Suprapubic skin (tissue), 4 donors: ENCODE measurements around the gene PPAT. TPM values are rescaled to one million over a fixed set of nuclear protein-coding genes. Genes with fewer than 3 reads are reported as not detected.
"Not testable (repeated sequence)": the region's sequence is repeated elsewhere in the genome, so short reads cannot be mapped to it uniquely, and the experiment has no call there.

Experiments used
- DNase-seq, 2 donors: peaks; one replicate each; pipeline ENCODE4 v3.0.0-alpha.2; 2019; ENCODE audit warnings: low spot score in 2 of 2
- H3K27ac ChIP-seq: fragments of 200-600 bp; sonication (generic); one replicate; pipeline ENCODE4 v1.5.1; 2019
- H3K27me3 ChIP-seq: fragments of 200-600 bp; sonication (generic); one replicate; pipeline ENCODE4 v1.5.1; 2019
- H3K36me3 ChIP-seq: fragments of 200-600 bp; sonication (generic); one replicate; pipeline ENCODE4 v1.5.1; 2019
- H3K4me1 ChIP-seq: fragments of 200-600 bp; sonication (generic); one replicate; pipeline ENCODE4 v1.5.1; 2019
- H3K4me3 ChIP-seq: fragments of 200-600 bp; sonication (generic); one replicate; pipeline ENCODE4 v1.5.1; 2019; ENCODE audit warnings: mild to moderate bottlenecking
- H3K9me3 ChIP-seq: fragments of 200-600 bp; sonication (generic); one replicate; pipeline ENCODE4 v1.5.1; 2019
- EP300 ChIP-seq: sonication (generic); formaldehyde crosslinking; IDR thresholded peaks from one replicate; pipeline ENCODE4 v1.6.1; 2017; ENCODE audit warnings: antibody characterized with exemption
- POLR2A ChIP-seq, 2 donors: fragments of 450-650 bp; IDR thresholded peaks; one replicate each; pipeline ENCODE4 v1.6.1; 2017; ENCODE audit warnings: antibody characterized with exemption in 2 of 2, mild to moderate bottlenecking in 2 of 2, moderate library complexity in 2 of 2
- POLR2AphosphoS5 ChIP-seq, 3 donors: sonication (generic); formaldehyde crosslinking; IDR thresholded peaks; one replicate each; pipeline ENCODE4 v1.6.1; 2017; ENCODE audit warnings: antibody characterized with exemption in 3 of 3
- WGBS: methylation state at CpG from one replicate; pipeline ENCODE4 v1.1.5; 2018; 5-methylcytosine and 5-hydroxymethylcytosine counted together
- total RNA-seq, 4 donors: library from RNA; depleted of rRNA; stranded (reverse); fragments of >200 nt; gene quantifications; one replicate each; pipeline ENCODE4 v1.1.0, GENCODE V29; 2016
- TF ChIP-seq, protein P1 (sequence below), 2 donors: fragments of 200-600 bp in 1 of 2; fragments of 450-650 bp in 1 of 2; sonication (generic) in 1 of 2; IDR thresholded peaks; one replicate each; pipeline ENCODE4 v1.5.1; 2016 to 2019; ENCODE audit warnings: antibody characterized with exemption in 2 of 2, mild to moderate bottlenecking in 1 of 2, moderate library complexity in 1 of 2

PPAT gene
- total RNA-seq, 4 donors from 2014 or later: 7.1 to 10.0 (median 7.7) TPM

DNA sequence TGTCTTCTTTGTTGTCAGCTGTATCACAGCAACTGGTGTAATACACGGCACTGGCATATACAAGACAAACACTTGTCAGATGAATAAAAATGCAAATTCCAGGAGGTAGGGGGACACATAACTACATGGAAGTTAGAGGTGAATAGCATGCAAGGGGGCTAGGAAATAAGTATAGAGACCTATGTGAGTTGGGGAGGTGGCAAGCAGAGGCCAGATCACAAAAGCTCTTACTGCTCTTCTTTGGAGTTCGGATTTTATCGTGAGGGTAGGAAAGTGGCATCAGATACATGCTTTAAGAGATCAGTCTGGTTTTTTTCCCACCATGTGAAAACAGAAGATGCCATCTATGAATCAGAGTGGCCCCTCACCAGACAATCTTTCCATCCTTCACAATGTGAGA, 29.2 kb upstream of the PPAT start:
- H3K4me3 ChIP-seq: no peak overlapping the region
- peaks cover 41% of the 10 kb centered on the region for H3K4me1 ChIP-seq
- TF ChIP-seq POLR2AphosphoS5 (IDR thresholded peaks at IDR 0.05): no peak
- TF ChIP-seq, protein P1, sequence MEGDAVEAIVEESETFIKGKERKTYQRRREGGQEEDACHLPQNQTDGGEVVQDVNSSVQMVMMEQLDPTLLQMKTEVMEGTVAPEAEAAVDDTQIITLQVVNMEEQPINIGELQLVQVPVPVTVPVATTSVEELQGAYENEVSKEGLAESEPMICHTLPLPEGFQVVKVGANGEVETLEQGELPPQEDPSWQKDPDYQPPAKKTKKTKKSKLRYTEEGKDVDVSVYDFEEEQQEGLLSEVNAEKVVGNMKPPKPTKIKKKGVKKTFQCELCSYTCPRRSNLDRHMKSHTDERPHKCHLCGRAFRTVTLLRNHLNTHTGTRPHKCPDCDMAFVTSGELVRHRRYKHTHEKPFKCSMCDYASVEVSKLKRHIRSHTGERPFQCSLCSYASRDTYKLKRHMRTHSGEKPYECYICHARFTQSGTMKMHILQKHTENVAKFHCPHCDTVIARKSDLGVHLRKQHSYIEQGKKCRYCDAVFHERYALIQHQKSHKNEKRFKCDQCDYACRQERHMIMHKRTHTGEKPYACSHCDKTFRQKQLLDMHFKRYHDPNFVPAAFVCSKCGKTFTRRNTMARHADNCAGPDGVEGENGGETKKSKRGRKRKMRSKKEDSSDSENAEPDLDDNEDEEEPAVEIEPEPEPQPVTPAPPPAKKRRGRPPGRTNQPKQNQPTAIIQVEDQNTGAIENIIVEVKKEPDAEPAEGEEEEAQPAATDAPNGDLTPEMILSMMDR (IDR thresholded peaks at IDR 0.05): no peak
- TF ChIP-seq POLR2A (IDR thresholded peaks at IDR 0.05): no peak
- no peak for TF ChIP-seq EP300
- no peak overlapping the region for H3K27ac ChIP-seq
- 69% methylated on average over 3 of the region's 3 CpGs for WGBS
- no peaks in the 10 kb centered on the region for H3K27me3 ChIP-seq
- peaks cover 30% of the 10 kb centered on the region for H3K36me3 ChIP-seq
- no peaks in the 10 kb centered on the region for H3K9me3 ChIP-seq
- no peak for DNase-seq

DNA sequence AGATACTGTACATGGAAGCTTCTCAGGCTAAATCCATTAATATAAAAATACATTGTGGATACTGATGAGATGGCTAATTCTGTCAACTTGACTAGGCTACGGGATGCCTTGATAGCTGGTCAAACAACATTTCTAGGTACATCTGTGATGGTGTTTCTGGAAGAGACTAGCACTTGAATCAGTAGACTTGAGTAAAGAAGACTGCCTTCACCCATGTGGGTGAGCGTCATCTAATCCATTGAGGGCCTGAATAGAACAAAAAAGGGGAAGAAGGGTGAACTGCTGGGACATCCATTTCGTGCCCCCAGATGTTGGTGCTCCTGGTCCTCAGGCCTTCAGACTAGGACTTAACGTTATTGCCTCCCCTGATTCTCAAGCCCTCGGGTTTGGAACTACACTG, 28.3 kb upstream of the PPAT start:
- no peaks in the 10 kb centered on the region for H3K27me3 ChIP-seq
- H3K4me1 ChIP-seq: peaks cover 32% of the 10 kb centered on the region
- peaks cover 38% of the 10 kb centered on the region for H3K36me3 ChIP-seq
- TF ChIP-seq, protein P1 (IDR thresholded peaks at IDR 0.05): no peak
- TF ChIP-seq POLR2A (IDR thresholded peaks at IDR 0.05) (no peak), EP300 (no peak), POLR2AphosphoS5 (IDR thresholded peaks at IDR 0.05) (no peak)
- DNase-seq: no peak
- no peak overlapping the region for H3K27ac ChIP-seq
- no peak overlapping the region for H3K4me3 ChIP-seq
- H3K9me3 ChIP-seq: no peaks in the 10 kb centered on the region
- WGBS: 96% methylated on average over 5 of the region's 5 CpGs

DNA sequence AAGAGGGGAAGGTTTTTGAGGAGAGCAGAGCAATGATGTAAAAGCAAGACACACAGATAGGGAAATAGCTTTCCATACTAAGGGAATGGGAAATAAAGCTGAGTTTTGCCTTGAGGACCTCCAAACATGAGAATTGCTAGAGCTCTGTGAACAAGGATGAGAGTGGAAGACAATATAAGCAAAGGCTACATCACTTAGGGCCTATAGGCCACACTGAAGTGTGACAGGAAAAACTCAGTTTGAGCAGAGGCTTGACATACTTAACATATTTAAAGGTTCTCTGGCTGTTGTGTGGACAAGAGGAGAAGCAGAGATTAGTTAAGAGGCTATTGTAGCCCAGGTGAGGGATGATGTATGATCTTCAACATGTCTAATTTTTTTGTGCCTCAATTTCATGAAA, 26.7 kb upstream of the PPAT start:
- no peak for DNase-seq
- Histone ChIP-seq H3K27ac (no peak overlapping the region), H3K4me1 (peaks cover 27% of the 10 kb centered on the region)

DNA sequence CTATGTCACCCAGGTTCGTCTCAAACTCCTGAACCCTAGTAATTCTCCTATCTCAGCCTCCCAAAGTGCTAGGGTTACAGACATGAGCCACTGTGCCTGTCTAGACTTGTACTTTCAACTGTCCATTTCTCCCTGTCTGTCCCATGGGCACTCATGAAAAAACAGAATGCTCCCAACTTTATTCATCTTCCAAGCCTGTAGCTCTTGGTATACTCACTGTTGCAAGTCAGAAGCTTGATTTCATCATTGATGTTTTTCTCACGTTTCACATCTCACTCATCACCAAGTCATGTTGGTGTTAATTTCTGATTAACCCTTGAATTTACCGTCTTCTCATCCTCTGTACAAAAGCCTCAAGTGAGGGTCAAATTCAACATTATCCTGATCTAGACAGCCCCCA, 24.7 kb upstream of the PPAT start:
- 73% methylated on average over 3 of the region's 3 CpGs for WGBS
- H3K4me1 ChIP-seq: peaks cover 8% of the 10 kb centered on the region

More for the DNA sequence above, 26.7 kb upstream of the PPAT start:
- Histone ChIP-seq H3K27me3 (no peaks in the 10 kb centered on the region), H3K4me3 (no peak overlapping the region), H3K36me3 (peaks cover 46% of the 10 kb centered on the region), H3K9me3 (no peaks in the 10 kb centered on the region)
- TF ChIP-seq EP300 (no peak), POLR2AphosphoS5 (IDR thresholded peaks at IDR 0.05) (no peak), POLR2A (IDR thresholded peaks at IDR 0.05) (no peak)
- TF ChIP-seq, protein P1 (IDR thresholded peaks at IDR 0.05): no peak

DNA sequence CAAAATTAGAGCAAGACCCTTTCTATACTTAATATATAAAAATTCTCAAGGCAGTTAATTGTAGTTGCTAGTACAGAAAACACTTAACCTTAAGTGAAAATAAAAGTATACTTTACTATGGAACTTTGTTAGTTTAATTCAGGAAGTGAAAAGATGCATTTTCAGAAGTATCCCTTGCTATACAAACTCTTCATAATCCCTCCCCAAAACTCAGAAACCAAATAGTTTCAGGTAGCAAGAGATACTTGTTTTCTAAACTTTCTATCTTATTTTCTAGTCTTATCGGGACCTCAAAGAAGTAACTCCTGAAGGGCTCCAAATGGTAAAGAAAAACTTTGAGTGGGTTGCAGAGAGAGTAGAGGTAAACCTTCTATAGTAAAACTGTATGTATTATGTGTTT, 14.9 kb upstream of the PPAT start:
- WGBS: 98% methylated on average over 1 of the region's 1 CpG
- DNase-seq: no peak
- H3K27me3 ChIP-seq: no peaks in the 10 kb centered on the region
- TF ChIP-seq, protein P1 (IDR thresholded peaks at IDR 0.05): no peak
- no peak overlapping the region for H3K27ac ChIP-seq
- H3K9me3 ChIP-seq: no peaks in the 10 kb centered on the region
- no peak overlapping the region for H3K4me3 ChIP-seq
- no peaks in the 10 kb centered on the region for H3K4me1 ChIP-seq
- peaks cover 69% of the 10 kb centered on the region for H3K36me3 ChIP-seq

More for the DNA sequence above, 24.7 kb upstream of the PPAT start:
- TF ChIP-seq EP300 (no peak), POLR2A (IDR thresholded peaks at IDR 0.05) (no peak), POLR2AphosphoS5 (IDR thresholded peaks at IDR 0.05) (no peak)
- TF ChIP-seq, protein P1 (IDR thresholded peaks at IDR 0.05): no peak
- Histone ChIP-seq H3K9me3 (no peaks in the 10 kb centered on the region), H3K27me3 (no peaks in the 10 kb centered on the region), H3K4me3 (no peak overlapping the region), H3K36me3 (peaks cover 62% of the 10 kb centered on the region), H3K27ac (no peak overlapping the region)
- no peak for DNase-seq

DNA sequence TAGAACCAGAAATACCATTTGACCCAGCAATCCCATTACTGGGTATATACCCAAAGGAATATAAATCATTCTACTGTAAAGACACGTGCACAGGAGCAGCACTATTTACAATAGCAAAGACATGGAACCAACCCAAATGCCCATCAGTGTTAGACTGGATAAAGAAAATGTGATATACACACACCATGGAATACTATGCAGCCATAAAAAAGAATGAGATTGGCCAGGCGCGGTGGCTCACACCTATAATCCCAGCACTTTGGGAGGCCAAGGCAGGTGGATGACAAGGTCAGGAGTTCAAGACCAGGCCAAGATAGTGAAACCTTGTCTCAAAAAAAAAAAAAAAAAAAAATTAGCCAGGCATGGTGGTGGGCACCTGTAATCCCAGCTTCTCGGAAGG, 14.1 kb upstream of the PPAT start:
- 93% methylated on average over 4 of the region's 4 CpGs for WGBS

More for the DNA sequence above, 14.1 kb upstream of the PPAT start:
- H3K9me3 ChIP-seq, DNase-seq, H3K4me1 ChIP-seq, H3K4me3 ChIP-seq, H3K27me3 ChIP-seq, H3K27ac ChIP-seq: not testable (repeated sequence)
- peaks cover 61% of the 10 kb centered on the region for H3K36me3 ChIP-seq
